PC-3 (cell line): ENCODE results near the gene IRF3. TPM values are rescaled to one million over a fixed set of nuclear protein-coding genes. Genes with fewer than 3 reads are reported as not detected.

Experiments used
- ATAC-seq: fragments of 200-7000 bp; cut with Tn5 transposase; 2 replicates; pipeline ENCODE4 v1.9.1; 2020; ENCODE audit warnings: mild to moderate bottlenecking, moderate library complexity
- BruUV-seq: library from RNA; stranded (reverse); fragments of 400-500 nt; replicated peaks from 2 replicates; lab custom pipeline; 2021; lab: Mats Ljungman, UMichigan
- CTCF ChIA-PET: fragments of 300-600 bp; sonication (Branson Sonifier 250); formaldehyde crosslinking; loops from one replicate; lab custom pipeline; 2022; ENCODE audit warnings: antibody characterized with exemption; lab: Charles Lee
- POLR2A ChIA-PET: fragments of 300-600 bp; sonication (Branson Sonifier 250); formaldehyde crosslinking; loops from one replicate; lab custom pipeline; 2022; ENCODE audit warnings: antibody characterized with exemption; ENCODE audit not compliant: unreplicated experiment; lab: Charles Lee
- DNase-seq: peaks from one replicate; pipeline ENCODE4 v3.0.0-alpha.2; 2015
- H2AFZ ChIP-seq: fragments of 300-600 bp; sonication (generic); 2 replicates; pipeline ENCODE4 v1.6.0; 2016; ENCODE audit warnings: antibody characterized with exemption, low read length
- H3F3A ChIP-seq: fragments of 300-600 bp; sonication (generic); one replicate; pipeline ENCODE4 v1.6.0; 2017; ENCODE audit warnings: antibody characterized with exemption, low read length, control low read depth, mild to moderate bottlenecking; ENCODE audit not compliant: unreplicated experiment
- H3K27ac ChIP-seq: fragments of 300-600 bp; sonication (generic); 2 replicates; pipeline ENCODE4 v1.5.1; 2016; ENCODE audit warnings: mild to moderate bottlenecking, low read length
- H3K27me3 ChIP-seq: fragments of 300-600 bp; sonication (generic); 2 replicates; pipeline ENCODE4 v1.6.1; 2016; ENCODE audit warnings: low read length, mixed read lengths
- H3K36me3 ChIP-seq: fragments of 300-600 bp; sonication (generic); 2 replicates; pipeline ENCODE4 v1.6.1; 2016; ENCODE audit warnings: low read depth, mixed run types, low read length, mixed read lengths
- H3K4me1 ChIP-seq: fragments of 300-600 bp; sonication (generic); 2 replicates; pipeline ENCODE4 v1.5.1; 2016; ENCODE audit warnings: low read length; ENCODE audit not compliant: insufficient read depth
- H3K4me2 ChIP-seq: fragments of 300-600 bp; sonication (generic); 2 replicates; pipeline ENCODE4 v1.6.0; 2016; ENCODE audit warnings: low read length
- H3K4me3 ChIP-seq: fragments of 300-600 bp; sonication (generic); 2 replicates; pipeline ENCODE4 v1.5.1; 2016; ENCODE audit warnings: mild to moderate bottlenecking, low read length, mixed read lengths
- H3K79me2 ChIP-seq: fragments of 300-600 bp; sonication (generic); 2 replicates; pipeline ENCODE4 v1.6.1; 2017; ENCODE audit warnings: low read length, mixed read lengths
- H3K9ac ChIP-seq: fragments of 300-600 bp; sonication (generic); 2 replicates; pipeline ENCODE4 v1.6.0; 2016; ENCODE audit warnings: mild to moderate bottlenecking, low read length
- H3K9me2 ChIP-seq: fragments of 300-600 bp; sonication (generic); replicated peaks from 2 replicates; pipeline ENCODE4 v1.6.1; 2016; ENCODE audit warnings: mixed run types, low read length, mixed read lengths
- H3K9me3 ChIP-seq: fragments of 300-600 bp; sonication (generic); 2 replicates; pipeline ENCODE4 v1.6.1; 2016; ENCODE audit warnings: low read length, mixed read lengths
- H4K20me1 ChIP-seq: fragments of 300-600 bp; sonication (generic); 2 replicates; pipeline ENCODE4 v1.6.1; 2016; ENCODE audit warnings: low read length, mixed read lengths
- CTCF ChIP-seq: fragments of 300-600 bp; sonication (generic); conservative IDR thresholded peaks from 2 replicates; pipeline ENCODE4 v1.5.1; 2017; ENCODE audit warnings: antibody characterized with exemption, low read depth, mild to moderate bottlenecking, low read length
- EZH2 ChIP-seq: fragments of 300-600 bp; sonication (generic); IDR thresholded peaks from one replicate; pipeline ENCODE4 v1.6.1; 2017; ENCODE audit warnings: antibody characterized with exemption, mild to moderate bottlenecking, low read length; ENCODE audit not compliant: unreplicated experiment
- EZH2phosphoT487 ChIP-seq: fragments of 300-600 bp; sonication (generic); IDR thresholded peaks from 2 replicates; pipeline ENCODE4 v1.6.1; 2018; ENCODE audit warnings: mild to moderate bottlenecking, antibody characterized with exemption, low read length, borderline replicate concordance
- intact Hi-C: fragments of 100-400 bp; cut with micrococcal nuclease; formaldehyde crosslinking; loops from 2 replicates; pipeline ENCODE4 v1.9.0; 2023
- total RNA-seq: library from RNA; depleted of rRNA; stranded (reverse); fragments of >200 nt; gene quantifications from 2 replicates; pipeline ENCODE4 v1.2.3, GENCODE V29; 2014

IRF3 gene
- total RNA-seq, 1 experiment from 2014 or later = 236 TPM

DNA sequence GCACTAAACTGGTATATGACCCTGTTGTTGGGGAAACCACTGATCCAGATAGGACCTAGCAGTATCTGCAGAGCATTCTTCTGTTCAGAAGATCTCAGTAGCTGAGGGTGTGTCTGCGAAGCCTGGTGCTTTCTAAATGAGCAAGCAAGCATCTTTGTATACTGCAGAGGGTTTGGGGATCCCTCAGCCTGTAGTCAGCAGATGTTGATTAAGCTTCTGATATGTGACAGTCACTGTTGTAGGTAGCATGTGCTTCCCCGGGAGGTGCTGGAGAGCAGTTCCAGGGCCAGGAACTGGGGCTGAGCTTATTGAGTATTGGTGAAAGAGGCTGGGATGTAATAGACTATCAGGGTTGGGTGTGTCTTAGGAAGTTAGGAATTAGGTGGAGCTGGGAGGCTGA lies 22.2 kb downstream of the IRF3 start:
- H3K27me3 ChIP-seq = no peaks in the 10 kb centered on the region
- H3K4me1 ChIP-seq = peaks cover 42% of the 10 kb centered on the region
- peak overlapping the region; percentile 96 for H3K4me2 ChIP-seq
- H3F3A ChIP-seq = peaks cover 3% of the 10 kb centered on the region
- H3K36me3 ChIP-seq = peaks cover 11% of the 10 kb centered on the region; the same call in 1 of the 2 replicates
- DNase-seq (no peak), ATAC-seq (no peak)
- H2AFZ ChIP-seq = no peak overlapping the region
- TF ChIP-seq CTCF = no peak
- TF ChIP-seq EZH2 = no peak
- TF ChIP-seq EZH2phosphoT487 = no peak
- BruUV-seq = no TSS peak
- peak overlapping the region; percentile 100; the same call in 1 of the 2 replicates for H3K9ac ChIP-seq
- H3K9me2 ChIP-seq = no peaks in the 10 kb centered on the region
- peaks cover 70% of the 10 kb centered on the region for H3K79me2 ChIP-seq
- no peaks in the 10 kb centered on the region for H3K9me3 ChIP-seq
- peak overlapping the region; percentile 98 for H3K4me3 ChIP-seq
- H3K27ac ChIP-seq = no peak overlapping the region
- POLR2A ChIA-PET = no interaction called here
- no peaks in the 10 kb centered on the region for H4K20me1 ChIP-seq
- CTCF ChIA-PET = no interaction called here
- intact Hi-C loops = no loop called here

DNA sequence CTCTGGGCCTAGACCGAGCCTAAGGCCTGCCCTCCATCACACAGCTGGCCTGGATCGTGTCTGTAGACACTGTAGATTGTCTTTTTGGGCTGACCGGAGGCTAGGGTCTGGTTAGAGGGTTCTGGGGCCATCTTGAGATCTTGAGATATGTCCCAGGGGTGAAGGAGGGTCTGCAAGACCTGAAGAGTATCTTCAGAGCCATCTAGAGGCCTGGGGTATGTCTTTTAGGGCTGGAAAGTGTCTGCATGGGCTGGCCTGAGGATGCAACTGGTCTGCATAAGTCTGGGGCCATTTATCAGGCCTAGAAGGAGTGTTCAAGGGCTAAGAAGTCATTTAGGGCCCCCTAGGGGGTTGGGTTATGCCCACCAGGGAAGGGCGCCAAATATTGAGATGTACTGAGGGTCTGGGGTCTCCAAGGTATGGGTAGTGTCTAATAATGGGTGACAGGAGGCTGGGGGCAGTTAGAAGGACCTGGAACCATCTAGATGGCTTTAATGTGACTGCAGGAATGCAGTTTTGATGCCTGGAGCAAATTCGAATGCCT lies 23.1 kb downstream of the IRF3 start:
- peak overlapping the region; percentile 98 for H3K4me3 ChIP-seq
- H4K20me1 ChIP-seq = no peaks in the 10 kb centered on the region
- H3K36me3 ChIP-seq = peaks cover 11% of the 10 kb centered on the region; the same call in 1 of the 2 replicates
- ATAC-seq (no peak), DNase-seq (no peak)
- H3K9me3 ChIP-seq = no peaks in the 10 kb centered on the region
- ChIA-PET POLR2A (interaction anchor here (0.8 to 1.0 kb wide), 4 partner anchors 24 to 62 kb away, joined by 4 to 8 read pairs (median 5); partner anchors contain the start of genes NOSIP, PRMT1 and PRRG2), CTCF (no interaction called here)
- H2AFZ ChIP-seq = peak overlapping the region; percentile 72
- H3F3A ChIP-seq = peaks cover 3% of the 10 kb centered on the region
- H3K4me1 ChIP-seq = peaks cover 51% of the 10 kb centered on the region
- H3K9me2 ChIP-seq = no peaks in the 10 kb centered on the region
- no peak for TF ChIP-seq EZH2phosphoT487
- no peak for TF ChIP-seq EZH2
- no peak for TF ChIP-seq CTCF
- H3K9ac ChIP-seq = peak overlapping the region; percentile 100
- TSS peak; percentile 4 for BruUV-seq
- peaks cover 64% of the 10 kb centered on the region for H3K79me2 ChIP-seq
- intact Hi-C loops = no loop called here
- H3K27me3 ChIP-seq = no peaks in the 10 kb centered on the region
- H3K4me2 ChIP-seq = peak overlapping the region; percentile 96
- peak overlapping the region; percentile 79 for H3K27ac ChIP-seq
